Iris pigment epithelial cell (primary cell): ENCODE data around the gene ZNF212.
"Not testable (repeated sequence)": the region's sequence is repeated elsewhere in the genome, so short reads cannot be mapped to it uniquely, and the experiment has no call there.

Experiments
- DNase-seq: peaks from one replicate; pipeline ENCODE4 v3.0.0-alpha.2; 2011; ENCODE audit warnings: low read depth

Gene ZNF212

GRCh38 chr7:149252378-149252777, 12.9 kb downstream of the ZNF212 start:
- no peak for DNase-seq

DNA sequence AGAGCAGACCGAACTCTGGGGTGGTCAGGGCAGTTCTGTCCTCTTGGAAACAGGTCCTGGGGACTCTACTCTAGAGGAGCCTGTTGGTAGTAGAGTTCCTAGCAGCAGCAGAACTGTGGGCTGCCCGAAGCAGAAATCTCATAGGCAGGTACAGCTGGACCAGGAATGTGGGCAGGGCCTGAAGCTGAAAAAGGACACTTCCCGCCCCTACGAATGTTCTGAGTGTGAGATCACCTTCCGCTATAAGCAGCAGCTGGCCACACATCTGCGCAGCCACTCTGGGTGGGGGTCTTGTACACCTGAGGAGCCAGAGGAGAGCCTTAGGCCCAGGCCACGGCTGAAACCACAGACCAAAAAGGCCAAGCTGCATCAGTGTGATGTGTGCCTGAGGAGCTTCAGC, 14.2 kb downstream of the ZNF212 start:
- DNase-seq = no peak

DNA sequence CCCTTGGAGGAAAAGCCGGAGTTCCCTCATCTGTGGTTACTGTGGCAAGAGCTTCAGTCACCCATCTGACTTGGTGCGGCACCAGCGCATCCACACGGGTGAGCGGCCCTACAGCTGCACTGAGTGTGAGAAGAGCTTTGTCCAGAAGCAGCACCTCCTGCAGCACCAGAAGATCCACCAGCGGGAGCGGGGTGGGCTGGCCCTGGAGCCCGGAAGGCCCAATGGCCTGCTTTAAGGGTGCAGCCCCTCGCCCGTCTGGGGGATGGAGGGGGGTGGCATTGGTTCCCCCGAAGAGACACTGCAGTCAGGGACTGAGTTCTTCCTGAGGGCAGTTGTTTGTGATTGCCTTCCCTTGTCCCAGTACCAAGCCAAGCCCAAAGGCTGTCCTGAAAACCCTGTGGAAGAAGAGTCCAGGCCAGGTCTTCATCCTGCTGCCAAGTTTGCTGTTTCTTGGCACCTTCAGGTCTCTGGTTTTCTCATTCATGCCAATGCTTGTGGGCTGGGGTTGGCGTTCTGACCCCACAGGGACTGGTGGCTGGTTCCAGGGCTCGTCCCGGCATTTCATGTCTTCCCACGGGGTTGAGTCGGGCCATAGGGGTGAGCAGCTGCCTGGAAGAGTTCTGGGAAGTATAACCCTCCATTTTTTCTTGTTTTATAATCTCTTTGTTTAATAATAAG, 14.9 kb downstream of the ZNF212 start:
- DNase-seq = no peak

- no peak for DNase-seq
Measured at GRCh38 chr7:149255174-149255573, 15.7 kb downstream of the ZNF212 start.

DNA sequence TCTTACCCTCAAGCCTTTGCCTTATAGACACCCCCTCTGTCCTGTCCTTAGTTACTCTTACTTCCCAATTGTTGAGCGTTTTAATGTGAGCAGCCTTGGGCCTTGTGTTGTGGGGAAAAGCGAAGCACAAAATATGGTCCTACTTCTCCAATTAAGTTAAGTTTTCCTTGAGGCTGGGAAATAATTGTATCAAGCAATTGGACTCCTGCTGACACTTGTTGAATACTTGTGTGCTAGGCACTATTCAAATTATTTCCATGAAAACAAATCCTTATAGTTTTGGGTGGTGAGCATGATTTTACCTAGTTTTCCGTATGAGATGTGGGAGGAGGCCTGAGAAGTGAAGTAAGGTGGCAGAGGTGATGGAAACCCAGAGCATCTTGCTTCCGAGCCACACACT, 17.1 kb downstream of the ZNF212 start:
- no peak for DNase-seq

- peak; percentile 36 for DNase-seq
Measured at GRCh38 chr7:149257146-149257545, 17.7 kb downstream of the ZNF212 start.

DNA sequence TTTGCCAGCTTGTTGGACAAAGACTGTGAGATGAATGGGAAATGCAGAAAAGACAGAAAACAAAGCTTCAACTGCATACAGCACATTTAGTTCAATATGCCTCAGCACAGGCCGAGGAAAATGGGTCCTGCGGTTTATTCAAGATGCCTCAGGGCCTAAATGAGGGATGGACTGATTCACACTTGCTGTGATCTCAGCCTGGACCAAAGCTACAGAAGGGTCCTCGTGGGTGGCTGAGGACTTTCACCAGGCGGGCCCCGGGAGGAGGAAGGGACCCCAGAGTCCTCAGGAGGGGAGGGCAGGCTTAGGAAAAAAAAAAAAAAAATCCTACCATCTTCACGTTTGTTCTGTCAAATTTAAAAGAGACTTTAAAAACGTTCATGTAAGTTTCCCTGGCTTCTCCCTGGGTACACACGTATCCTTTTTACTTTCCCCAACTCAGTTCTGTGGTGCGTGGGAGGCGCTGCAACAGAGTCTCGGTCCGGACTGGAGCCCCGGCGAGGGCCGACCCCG, 21.9 kb downstream of the ZNF212 start:
- peak; percentile 63 for DNase-seq

DNA sequence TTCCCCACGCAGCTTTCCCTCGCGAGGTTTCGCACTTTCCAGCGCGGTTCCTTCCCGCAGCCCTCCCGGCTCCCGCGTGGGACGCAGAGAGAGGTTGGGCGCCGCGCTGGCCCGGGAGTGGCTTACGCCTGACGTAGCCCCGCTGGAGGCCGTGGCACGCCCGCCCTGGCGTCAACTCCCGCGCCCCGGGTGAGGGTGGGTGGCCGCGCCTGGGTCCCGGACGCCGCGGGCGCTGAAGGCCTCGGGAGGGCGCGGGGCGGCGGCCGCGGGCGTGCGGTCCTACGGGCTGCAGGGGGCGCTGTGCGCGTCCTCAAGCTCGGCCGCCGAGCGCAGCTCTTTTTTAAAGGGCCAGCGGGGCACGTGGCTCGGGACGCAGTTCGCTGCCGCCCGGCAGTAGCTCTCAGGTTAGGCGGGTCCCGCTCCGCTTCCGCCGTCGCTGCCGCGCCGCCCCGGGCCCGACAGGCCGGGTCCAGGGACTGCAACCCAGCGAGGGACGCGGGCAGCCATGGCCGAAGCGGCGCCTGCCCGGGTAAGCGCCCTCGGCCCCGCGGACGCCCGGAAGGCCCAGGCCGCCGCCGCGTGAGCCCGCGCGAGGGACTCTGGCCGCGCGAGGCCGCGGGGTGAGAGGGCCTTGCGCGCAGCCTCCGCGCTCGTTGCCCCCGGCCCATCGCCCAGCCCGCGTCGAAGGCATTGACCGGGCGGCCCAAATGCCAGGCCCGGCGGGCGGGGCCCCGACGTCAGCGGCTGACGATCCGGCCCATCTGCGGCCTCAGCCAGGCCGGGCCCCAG, 22.6 kb downstream of the ZNF212 start, which contains the start of gene ZNF783:
Gene ZNF783, plus strand, starts transcription at position 368 of the 789 bp plus-strand sequence. Its CDS starts 138 bp downstream, at position 506.
- DNase-seq = peak; percentile 92

DNA sequence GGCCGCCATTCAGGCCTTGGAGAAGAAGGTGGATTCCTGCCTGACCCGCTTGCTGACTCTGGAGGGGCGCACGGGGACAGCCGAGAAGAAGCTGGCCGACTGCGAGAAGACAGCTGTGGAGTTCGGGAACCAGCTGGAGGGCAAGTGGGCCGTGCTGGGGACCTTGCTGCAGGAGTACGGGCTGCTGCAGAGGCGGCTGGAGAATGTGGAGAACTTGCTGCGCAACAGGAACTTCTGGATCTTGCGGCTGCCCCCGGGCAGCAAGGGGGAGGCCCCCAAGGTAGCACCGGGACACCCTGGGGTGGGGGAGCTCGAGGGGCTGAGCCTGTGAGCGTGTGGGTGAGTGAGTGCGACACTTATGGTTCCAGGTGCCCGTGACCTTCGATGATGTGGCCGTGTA, 27.0 kb downstream of the ZNF212 start:
- DNase-seq = no peak

DNA sequence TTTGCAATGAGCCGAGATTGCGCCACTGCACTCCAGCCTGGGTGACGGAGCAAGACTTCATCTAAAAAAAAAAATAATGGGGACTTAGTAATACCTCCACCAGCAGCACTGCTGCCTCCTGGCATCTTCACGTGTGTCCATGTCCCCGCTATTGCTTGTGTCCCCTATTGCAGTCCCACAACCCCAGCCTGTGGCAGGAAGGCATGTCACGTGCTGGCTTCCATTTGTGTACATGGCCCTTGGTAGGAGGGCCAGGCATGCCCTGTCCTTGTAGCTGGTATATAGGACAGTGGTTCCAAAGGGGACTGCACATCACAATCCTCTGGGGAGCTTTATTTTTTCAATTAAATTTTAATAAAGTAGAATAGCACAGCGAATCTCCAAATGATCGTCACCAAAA, 28.3 kb downstream of the ZNF212 start:
- DNase-seq = no peak

- DNase-seq = not testable (repeated sequence)
Measured at GRCh38 chr7:149274424-149274823, 35.0 kb downstream of the ZNF212 start.

DNA sequence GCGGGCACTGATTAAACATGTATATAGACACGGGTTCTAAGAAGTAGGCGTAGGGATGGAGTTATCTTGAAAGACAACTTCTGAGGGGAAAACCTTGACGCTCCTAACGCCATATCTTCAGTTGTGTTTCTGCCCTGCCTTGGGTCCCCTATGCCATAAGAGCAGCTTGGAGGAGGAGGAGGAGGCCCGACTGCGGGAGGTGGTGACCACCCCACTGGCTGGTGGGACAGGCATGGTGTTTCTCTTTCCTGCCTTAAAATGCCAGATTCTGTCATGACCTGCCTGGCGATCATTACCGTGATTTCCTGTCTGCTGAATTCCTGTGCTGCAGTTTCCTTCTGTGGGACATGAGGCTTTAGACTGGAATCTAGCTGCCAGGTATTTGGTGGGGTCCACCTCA, 38.4 kb downstream of the ZNF212 start:
- no peak for DNase-seq

DNA sequence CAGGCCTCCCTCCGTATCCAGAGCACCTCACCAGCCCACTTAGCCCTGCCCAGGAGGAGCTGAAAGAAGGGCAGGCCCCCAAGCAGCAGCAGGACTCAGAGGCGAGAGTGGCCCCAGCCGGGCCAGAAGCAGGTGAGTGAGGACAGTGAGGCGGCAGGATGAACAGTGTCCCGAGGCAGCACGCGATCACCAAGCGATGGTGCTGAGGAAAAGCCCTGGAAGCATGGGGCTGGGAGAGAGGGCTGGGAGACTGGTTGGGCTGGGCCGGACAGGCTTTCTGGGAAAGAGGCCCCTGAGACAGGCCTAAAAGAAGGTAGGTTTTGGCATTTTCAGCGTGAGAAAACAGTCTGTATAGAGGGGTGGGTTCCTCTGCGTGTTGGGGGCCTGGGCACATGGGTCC, 38.9 kb downstream of the ZNF212 start:
- no peak for DNase-seq

DNA sequence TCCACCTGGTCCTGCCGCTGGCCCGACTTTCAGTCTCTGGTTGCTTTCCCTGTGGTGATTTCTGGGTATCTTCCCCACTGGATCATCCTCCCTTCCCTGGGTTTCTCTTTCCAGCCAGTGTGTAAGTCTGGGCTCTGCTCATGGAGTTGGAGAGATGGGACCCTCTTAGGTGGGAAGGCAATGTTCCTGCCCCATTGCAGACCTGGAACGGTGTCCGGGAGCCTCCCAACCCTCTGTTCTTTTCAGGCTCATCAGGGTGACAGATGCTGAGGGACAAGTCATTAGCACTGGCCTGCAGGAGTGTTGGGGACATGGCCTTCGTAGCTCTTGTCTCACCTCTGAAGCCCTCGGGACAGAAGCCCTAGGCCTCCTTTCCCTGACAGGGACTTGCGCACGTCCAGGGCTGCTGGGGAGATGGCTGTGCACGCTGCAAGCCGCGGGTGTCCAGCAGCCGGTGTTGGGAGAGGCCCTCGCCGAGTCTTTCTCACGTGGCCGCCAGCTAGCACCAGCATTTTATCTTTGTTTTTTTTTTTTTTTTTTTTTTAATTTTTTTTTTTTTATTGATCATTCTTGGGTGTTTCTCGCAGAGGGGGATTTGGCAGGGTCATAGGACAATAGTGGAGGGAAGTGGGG, 39.8 kb downstream of the ZNF212 start:
- no peak for DNase-seq

DNA sequence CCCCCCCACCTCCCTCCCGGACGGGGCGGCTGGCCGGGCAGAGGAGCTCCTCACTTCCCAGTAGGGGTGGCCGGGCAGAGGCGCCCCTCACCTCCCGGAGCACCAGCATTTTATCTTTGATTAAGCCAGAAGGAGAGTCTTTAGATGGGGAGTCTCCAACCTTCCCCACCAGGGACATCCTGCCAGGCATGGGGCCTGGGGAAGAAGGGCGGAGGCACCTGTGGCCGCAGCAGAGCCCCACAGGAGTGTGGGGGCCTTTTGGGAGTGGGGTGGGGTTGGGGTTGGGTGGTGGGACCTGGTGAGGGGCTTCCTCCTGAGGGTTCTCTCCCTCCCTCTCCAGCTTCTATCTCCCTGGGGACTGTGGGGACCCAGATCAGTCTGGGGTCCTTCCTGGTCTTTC, 40.7 kb downstream of the ZNF212 start:
- no peak for DNase-seq

DNA sequence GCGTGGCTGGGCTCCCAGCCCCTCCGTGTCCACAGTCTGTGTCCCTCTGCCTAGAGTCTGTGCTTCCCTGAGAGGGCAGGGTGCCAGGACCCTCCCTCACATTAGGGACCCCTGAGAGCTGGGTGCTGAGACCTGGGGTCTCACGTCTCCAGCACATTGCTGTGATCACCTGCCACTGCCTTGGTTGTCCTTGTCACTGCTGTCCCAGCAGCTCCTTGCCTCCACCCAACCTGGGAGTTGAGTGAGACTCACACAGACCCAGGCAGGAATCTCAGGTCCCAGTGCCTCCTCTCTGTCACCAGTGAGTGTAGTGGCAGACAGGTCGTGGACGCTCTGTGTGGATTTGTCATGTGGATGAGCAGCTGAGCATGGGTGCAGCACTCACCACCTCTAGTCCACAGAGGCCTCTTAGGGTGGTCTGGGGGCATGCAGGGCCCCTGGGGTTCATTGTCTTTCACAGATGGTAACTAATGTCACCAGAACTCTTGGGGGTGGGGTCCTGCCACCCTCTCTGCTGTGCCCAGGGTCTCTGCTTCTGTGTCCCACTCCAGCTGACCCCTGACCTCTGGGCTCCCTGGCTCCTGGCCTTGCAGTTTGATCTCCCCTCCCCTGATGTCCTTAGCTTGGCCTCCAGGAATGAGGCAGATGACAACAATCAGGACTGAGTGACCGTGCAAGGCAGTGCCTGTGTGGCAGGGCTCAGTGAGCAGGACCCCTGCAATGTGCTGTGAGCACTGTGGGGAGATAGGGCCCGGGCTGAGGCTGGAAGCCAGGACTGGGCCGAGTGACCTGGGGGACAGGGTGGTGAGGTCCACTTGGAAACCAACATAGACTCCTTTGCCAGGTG, 41.4 kb downstream of the ZNF212 start:
- DNase-seq = no peak

DNA sequence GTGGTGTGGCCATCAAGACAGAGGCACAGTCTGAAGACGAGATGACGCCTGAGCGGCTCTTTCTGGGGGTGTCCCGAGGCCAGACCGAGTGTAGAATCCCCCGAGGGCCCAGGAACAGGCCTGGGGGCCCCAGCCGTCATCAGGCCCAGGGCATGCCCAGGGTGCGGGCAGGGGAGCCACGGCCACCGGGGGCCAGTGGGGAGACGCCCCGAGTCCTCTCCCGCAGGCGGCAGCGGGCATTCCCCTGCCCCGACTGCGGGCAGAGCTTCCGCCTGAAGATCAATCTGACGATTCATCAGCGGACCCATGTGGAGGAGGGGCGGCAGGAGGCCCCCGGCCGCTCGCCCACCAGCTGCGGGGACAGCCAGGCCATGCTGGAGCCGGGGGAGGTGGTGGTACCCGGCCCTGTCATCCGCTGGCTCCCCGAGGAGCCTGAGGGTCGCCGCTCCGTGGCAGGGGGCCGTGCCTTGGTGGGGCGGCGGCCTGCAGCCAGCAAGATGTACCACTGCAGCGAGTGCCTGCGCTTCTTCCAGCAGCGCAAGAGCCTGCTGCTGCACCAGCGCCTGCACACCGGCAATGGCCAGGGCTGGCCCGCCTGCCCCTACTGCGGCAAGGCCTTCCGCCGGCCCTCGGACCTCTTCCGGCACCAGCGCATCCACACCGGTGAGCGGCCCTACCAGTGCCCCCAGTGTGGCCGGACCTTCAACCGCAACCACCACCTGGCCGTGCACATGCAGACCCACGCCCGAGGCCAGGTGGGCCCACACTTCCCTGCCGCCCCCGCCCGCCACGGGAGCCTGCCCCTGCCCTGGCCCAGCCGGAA, 42.3 kb downstream of the ZNF212 start:
- DNase-seq = no peak

- no peak for DNase-seq
Measured at GRCh38 chr7:149282331-149282655, 42.8 kb downstream of the ZNF212 start.

DNA sequence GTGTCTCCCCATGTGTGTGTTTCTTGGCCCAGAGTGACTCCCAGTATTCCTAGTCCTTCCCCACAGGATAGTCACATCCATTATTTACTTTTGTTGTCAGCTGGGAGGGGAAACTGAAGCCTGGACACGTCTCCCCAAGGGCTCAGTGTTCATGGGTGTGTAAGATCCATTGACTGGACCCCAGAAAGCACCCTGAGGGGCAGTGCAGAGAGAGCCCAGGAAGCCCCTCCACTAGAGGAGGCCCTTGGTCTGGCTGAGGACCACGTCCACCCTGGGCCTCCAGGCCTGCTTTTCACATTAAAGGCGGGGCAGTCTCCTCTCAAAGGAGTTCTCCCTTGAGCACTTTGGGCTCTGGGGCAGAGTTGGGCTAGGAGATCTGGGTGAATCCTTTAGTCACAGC, 43.9 kb downstream of the ZNF212 start:
- no peak for DNase-seq

- no peak for DNase-seq
Measured at GRCh38 chr7:149284343-149284742, 44.9 kb downstream of the ZNF212 start.
